ENCODE measurements around the gene OSBPL2. TPM values are rescaled to one million over a fixed set of nuclear protein-coding genes. Genes with fewer than 3 reads are reported as not detected.

OSBPL2 gene
- total RNA-seq, 2 experiments from 2014 or later, result 23.6 to 24.3 TPM

DNA sequence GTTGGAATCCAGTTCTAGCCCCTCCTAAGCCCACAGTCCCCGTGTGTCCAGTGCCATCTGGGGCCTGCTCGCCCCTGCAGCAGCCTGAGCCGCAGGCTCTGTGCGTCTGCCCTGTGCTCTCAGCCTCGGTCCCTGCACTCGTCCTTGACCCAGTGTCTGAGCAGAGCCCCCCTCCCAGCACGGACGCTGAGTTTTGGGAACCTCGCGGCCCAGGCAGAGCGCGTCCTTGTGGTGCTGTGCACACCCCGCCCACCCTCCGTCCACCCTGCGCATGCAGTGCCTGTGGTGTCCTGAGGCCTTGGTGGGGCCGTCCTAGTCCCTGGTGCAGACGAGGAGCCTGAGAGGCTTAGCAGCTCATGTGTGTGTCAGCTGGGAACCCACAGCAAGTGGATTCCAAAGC lies 31.6 kb downstream of the OSBPL2 start:
- TF ChIP-seq, protein P1, sequence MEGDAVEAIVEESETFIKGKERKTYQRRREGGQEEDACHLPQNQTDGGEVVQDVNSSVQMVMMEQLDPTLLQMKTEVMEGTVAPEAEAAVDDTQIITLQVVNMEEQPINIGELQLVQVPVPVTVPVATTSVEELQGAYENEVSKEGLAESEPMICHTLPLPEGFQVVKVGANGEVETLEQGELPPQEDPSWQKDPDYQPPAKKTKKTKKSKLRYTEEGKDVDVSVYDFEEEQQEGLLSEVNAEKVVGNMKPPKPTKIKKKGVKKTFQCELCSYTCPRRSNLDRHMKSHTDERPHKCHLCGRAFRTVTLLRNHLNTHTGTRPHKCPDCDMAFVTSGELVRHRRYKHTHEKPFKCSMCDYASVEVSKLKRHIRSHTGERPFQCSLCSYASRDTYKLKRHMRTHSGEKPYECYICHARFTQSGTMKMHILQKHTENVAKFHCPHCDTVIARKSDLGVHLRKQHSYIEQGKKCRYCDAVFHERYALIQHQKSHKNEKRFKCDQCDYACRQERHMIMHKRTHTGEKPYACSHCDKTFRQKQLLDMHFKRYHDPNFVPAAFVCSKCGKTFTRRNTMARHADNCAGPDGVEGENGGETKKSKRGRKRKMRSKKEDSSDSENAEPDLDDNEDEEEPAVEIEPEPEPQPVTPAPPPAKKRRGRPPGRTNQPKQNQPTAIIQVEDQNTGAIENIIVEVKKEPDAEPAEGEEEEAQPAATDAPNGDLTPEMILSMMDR (IDR thresholded peaks at IDR 0.05), result no peak
- Mint-ChIP-seq H3K4me3 (no peak overlapping the region), H3K27me3 (no peaks in the 10 kb centered on the region), H3K27ac (no peak overlapping the region), H3K4me1 (ENCODE audit: low read depth) (no peaks in the 10 kb centered on the region), H3K36me3 (ENCODE audit: low read depth) (peaks cover 15% of the 10 kb centered on the region), H3K9me3 (no peaks in the 10 kb centered on the region)
- intact Hi-C loops (cut with micrococcal nuclease), result no loop called here
- DNase-seq, result no peak
- ATAC-seq, result no peak
- ChIA-PET CTCF (no interaction called here), POLR2A (no interaction called here)

- Mint-ChIP-seq H3K36me3 (ENCODE audit: low read depth) (peaks cover 6% of the 10 kb centered on the region), H3K9me3 (no peaks in the 10 kb centered on the region), H3K27me3 (no peaks in the 10 kb centered on the region), H3K4me3 (no peak overlapping the region), H3K4me1 (ENCODE audit: low read depth) (no peaks in the 10 kb centered on the region), H3K27ac (no peak overlapping the region)
- TF ChIP-seq, protein P1 (IDR thresholded peaks at IDR 0.05), result no peak
- intact Hi-C loops (cut with micrococcal nuclease), result no loop called here
- no peak for DNase-seq
- ChIA-PET CTCF (no interaction called here), POLR2A (no interaction called here)
- ATAC-seq, result no peak
These were observed 33.9 kb downstream of the OSBPL2 start for GRCh38 chr20:62272200-62272599.

GRCh38 chr20:62273416-62273815 lies 35.1 kb downstream of the OSBPL2 start:
- POLR2A ChIA-PET, result no interaction called here
- H3K9me3 Mint-ChIP-seq, result no peaks in the 10 kb centered on the region

GRCh38 chr20:62274332-62274950 lies 36.1 kb downstream of the OSBPL2 start:
- ChIA-PET CTCF (no interaction called here), POLR2A (no interaction called here)
- H3K4me3 Mint-ChIP-seq, result no peak overlapping the region
- no peak for ATAC-seq
- TF ChIP-seq, protein P1 (IDR thresholded peaks at IDR 0.05), result no peak
- intact Hi-C loops (cut with micrococcal nuclease), result no loop called here
- H3K4me1 Mint-ChIP-seq (ENCODE audit: low read depth), result no peaks in the 10 kb centered on the region
- H3K9me3 Mint-ChIP-seq, result no peaks in the 10 kb centered on the region
- no peak for DNase-seq
- H3K27ac Mint-ChIP-seq, result no peak overlapping the region
- no peaks in the 10 kb centered on the region for H3K27me3 Mint-ChIP-seq
- H3K36me3 Mint-ChIP-seq (ENCODE audit: low read depth), result peaks cover 7% of the 10 kb centered on the region

More at GRCh38 chr20:62273416-62273815, 35.1 kb downstream of the OSBPL2 start:
- no peaks in the 10 kb centered on the region for H3K4me1 Mint-ChIP-seq (ENCODE audit: low read depth)
- H3K27me3 Mint-ChIP-seq, result no peaks in the 10 kb centered on the region
- TF ChIP-seq, protein P1 (IDR thresholded peaks at IDR 0.05), result no peak
- H3K27ac Mint-ChIP-seq, result no peak overlapping the region
- ATAC-seq, result no peak
- no peak for DNase-seq
- peaks cover 3% of the 10 kb centered on the region for H3K36me3 Mint-ChIP-seq (ENCODE audit: low read depth)
- no peak overlapping the region for H3K4me3 Mint-ChIP-seq
- intact Hi-C loops (cut with micrococcal nuclease), result no loop called here
- CTCF ChIA-PET, result no interaction called here

DNA sequence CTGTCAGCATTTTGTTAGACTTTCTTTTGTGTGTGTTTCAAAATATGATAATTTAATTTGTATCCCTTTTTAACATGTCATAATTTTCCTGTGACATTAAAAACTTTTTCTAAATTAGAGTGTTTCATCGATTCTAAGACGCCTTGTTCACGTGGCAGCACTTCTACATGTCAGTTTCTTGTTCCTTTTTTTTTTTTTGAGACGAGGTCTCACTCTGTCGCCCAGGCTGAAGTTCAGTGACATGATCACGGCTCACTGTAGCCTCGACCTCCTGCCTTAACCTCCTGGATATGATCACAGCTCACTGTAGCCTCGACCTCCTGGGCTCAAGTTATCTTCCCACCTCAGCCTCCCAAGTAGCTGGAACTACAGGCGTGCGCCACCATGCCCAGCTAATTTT lies 36.9 kb downstream of the OSBPL2 start:
- H3K27me3 Mint-ChIP-seq, result no peaks in the 10 kb centered on the region
- TF ChIP-seq, protein P1 (IDR thresholded peaks at IDR 0.05), result no peak
- H3K36me3 Mint-ChIP-seq (ENCODE audit: low read depth), result peaks cover 10% of the 10 kb centered on the region
- ATAC-seq (no peak), DNase-seq (no peak)
- intact Hi-C loops (cut with micrococcal nuclease), result no loop called here
- no peaks in the 10 kb centered on the region for H3K9me3 Mint-ChIP-seq
- POLR2A ChIA-PET, result no interaction called here
- no peak overlapping the region for H3K4me3 Mint-ChIP-seq
- H3K4me1 Mint-ChIP-seq (ENCODE audit: low read depth), result no peaks in the 10 kb centered on the region
- no peak overlapping the region for H3K27ac Mint-ChIP-seq
- CTCF ChIA-PET, result no interaction called here

All from activated CD8-positive, alpha-beta T cell treated with anti-CD3 and anti-CD28 coated beads for 36 hours (primary cell).